Activated effector memory CD4-positive, alpha-beta T cell treated with Interleukin-2 at 50 U/mL for 16 hours (primary cell): ENCODE data around the gene TDRD3.

ENCODE experiments used
- DNase-seq: peaks from one replicate; pipeline ENCODE4 v3.0.0-alpha.2; 2020

The TDRD3 gene

GRCh38 chr13:60463787-60464186 is 66.8 kb downstream of the TDRD3 start:
- DNase-seq: no peak

GRCh38 chr13:60467098-60467497 is 70.1 kb downstream of the TDRD3 start:
- no peak for DNase-seq

- DNase-seq: no peak
Measured at GRCh38 chr13:60479273-60479672, 82.3 kb downstream of the TDRD3 start.

GRCh38 chr13:60482012-60482411 is 85.0 kb downstream of the TDRD3 start:
- DNase-seq: no peak

GRCh38 chr13:60484865-60485264 is 87.8 kb downstream of the TDRD3 start:
- DNase-seq: no peak

GRCh38 chr13:60491531-60491930 is 94.5 kb downstream of the TDRD3 start:
- no peak for DNase-seq

GRCh38 chr13:60492187-60492586 is 95.2 kb downstream of the TDRD3 start:
- DNase-seq: no peak

- no peak for DNase-seq
Measured at GRCh38 chr13:60494296-60494695, 97.3 kb downstream of the TDRD3 start.

- DNase-seq: no peak
Measured at GRCh38 chr13:60501236-60501635, 104.2 kb downstream of the TDRD3 start.

- DNase-seq: no peak
Measured at GRCh38 chr13:60509601-60510386, 112.8 kb downstream of the TDRD3 start.

- no peak for DNase-seq
Measured at GRCh38 chr13:60511637-60512036, 114.6 kb downstream of the TDRD3 start.

GRCh38 chr13:60514891-60515290 is 117.9 kb downstream of the TDRD3 start:
- DNase-seq: no peak

- DNase-seq: no peak
Measured at GRCh38 chr13:60519496-60519895, 122.5 kb downstream of the TDRD3 start.

- DNase-seq: no peak
Measured at GRCh38 chr13:60520902-60521569, 124.0 kb downstream of the TDRD3 start.

GRCh38 chr13:60538566-60538965 is 141.5 kb downstream of the TDRD3 start:
- DNase-seq: no peak

- no peak for DNase-seq
Measured at GRCh38 chr13:60540276-60540675, 143.3 kb downstream of the TDRD3 start.

GRCh38 chr13:60562096-60562780 is 165.2 kb downstream of the TDRD3 start:
- DNase-seq: no peak

- DNase-seq: no peak
Measured at GRCh38 chr13:60571571-60571970, 174.6 kb downstream of the TDRD3 start.

- no peak for DNase-seq
Measured at GRCh38 chr13:60572003-60572798, 175.2 kb downstream of the TDRD3 start.

GRCh38 chr13:60572855-60573254 is 175.8 kb downstream of the TDRD3 start:
- no peak for DNase-seq

GRCh38 chr13:60574735-60575134 is 177.7 kb downstream of the TDRD3 start:
- DNase-seq: no peak

GRCh38 chr13:60575142-60575541 is 178.1 kb downstream of the TDRD3 start:
- no peak for DNase-seq

- no peak for DNase-seq
Measured at GRCh38 chr13:60577761-60578160, 180.7 kb downstream of the TDRD3 start.
